GM13976 (cell line): ENCODE measurements around the gene HSD11B1.

Source experiments
- DNase-seq: peaks from one replicate; pipeline ENCODE4 v3.0.0; 2012; ENCODE audit warnings: low spot score
- in situ Hi-C: fragments of 300-500 bp; cut with MboI; formaldehyde crosslinking; loops from one replicate; pipeline ENCODE4 v1.12.0; 2022; ENCODE audit warnings: low sequenced_read_pairs, mixed read lengths, inconsistent platforms; ENCODE audit not compliant: unreplicated experiment
- TF ChIP-seq, protein P1 (sequence below): IDR thresholded peaks from 2 replicates; pipeline ENCODE4 v1.5.1; 2012; ENCODE audit warnings: borderline replicate concordance, mild to moderate bottlenecking; ENCODE audit not compliant: insufficient read depth; ENCODE audit errors: extremely low read depth, missing control alignments, control extremely low read depth

The HSD11B1 gene

DNA sequence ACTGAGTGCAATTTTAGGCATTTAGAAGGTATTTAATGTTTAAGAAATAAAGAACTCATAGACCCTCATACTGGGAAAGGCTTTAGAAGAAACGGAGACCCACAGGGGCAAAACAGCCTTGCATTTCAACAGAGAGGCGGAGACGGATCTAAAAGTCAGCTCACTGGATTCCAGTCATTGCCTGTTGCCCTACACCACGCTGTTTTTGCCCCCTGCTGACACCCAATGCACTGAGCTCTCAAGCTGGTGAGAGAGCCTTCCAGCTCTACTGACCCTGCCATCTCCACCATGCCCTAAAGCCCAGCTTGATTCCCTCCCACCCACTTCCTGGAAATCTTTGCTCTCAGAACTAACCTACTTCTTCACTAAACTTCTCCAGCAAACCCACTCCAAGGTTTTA lies 44.0 kb downstream of the HSD11B1 start:
- TF ChIP-seq, protein P1, sequence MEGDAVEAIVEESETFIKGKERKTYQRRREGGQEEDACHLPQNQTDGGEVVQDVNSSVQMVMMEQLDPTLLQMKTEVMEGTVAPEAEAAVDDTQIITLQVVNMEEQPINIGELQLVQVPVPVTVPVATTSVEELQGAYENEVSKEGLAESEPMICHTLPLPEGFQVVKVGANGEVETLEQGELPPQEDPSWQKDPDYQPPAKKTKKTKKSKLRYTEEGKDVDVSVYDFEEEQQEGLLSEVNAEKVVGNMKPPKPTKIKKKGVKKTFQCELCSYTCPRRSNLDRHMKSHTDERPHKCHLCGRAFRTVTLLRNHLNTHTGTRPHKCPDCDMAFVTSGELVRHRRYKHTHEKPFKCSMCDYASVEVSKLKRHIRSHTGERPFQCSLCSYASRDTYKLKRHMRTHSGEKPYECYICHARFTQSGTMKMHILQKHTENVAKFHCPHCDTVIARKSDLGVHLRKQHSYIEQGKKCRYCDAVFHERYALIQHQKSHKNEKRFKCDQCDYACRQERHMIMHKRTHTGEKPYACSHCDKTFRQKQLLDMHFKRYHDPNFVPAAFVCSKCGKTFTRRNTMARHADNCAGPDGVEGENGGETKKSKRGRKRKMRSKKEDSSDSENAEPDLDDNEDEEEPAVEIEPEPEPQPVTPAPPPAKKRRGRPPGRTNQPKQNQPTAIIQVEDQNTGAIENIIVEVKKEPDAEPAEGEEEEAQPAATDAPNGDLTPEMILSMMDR, result no peak
- no peak for DNase-seq
- in situ Hi-C loops, result no loop called here

DNA sequence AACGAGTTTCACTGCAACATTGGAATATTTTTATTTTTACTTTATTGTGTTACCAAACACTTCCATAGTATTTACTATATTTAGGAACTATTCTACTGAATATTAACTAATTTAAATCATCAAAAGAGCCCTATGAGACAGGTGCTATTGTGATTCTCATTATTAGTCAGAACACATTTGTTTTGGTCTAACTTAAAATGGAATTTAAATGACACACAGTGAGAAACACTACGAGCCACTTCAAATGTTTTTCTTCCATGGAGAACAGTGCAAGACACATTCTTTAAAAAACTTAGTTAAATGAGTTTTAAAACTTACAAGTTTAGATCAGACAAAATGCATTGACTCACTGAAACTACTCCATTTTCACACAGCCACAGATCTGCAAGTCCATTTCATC lies 44.6 kb downstream of the HSD11B1 start:
- in situ Hi-C loops, result no loop called here
- TF ChIP-seq, protein P1, result no peak
- DNase-seq, result no peak

DNA sequence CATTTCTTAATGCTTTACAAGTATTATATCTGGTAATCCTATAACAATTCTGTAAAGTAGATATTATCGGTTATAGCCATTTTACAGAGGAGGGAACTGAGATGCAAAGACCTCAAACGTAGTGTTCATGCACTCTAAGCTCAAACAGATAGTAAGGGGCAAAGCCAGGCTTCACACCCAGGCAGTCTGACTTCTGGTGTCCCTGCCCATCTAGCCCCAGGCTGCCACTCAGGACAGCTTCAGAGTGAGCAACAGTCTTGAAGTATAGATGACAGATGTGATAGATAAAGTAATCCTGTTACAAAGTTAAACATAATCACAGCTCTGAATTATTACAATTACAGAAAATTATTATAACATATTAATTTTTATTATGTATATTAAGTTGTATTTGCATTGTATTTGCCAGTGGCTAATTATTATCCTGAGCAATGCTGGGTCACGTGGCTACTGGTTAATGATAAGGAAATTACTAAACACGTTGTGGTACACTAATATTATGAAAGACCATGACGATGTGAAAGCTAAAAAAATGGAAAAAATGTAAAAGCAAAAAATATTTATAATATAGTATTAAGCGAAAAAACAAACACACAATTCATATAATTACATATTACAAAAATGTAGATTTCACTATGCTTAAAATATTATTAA lies 45.2 kb downstream of the HSD11B1 start:
- TF ChIP-seq, protein P1, result no peak
- in situ Hi-C loops, result no loop called here
- DNase-seq, result no peak

DNA sequence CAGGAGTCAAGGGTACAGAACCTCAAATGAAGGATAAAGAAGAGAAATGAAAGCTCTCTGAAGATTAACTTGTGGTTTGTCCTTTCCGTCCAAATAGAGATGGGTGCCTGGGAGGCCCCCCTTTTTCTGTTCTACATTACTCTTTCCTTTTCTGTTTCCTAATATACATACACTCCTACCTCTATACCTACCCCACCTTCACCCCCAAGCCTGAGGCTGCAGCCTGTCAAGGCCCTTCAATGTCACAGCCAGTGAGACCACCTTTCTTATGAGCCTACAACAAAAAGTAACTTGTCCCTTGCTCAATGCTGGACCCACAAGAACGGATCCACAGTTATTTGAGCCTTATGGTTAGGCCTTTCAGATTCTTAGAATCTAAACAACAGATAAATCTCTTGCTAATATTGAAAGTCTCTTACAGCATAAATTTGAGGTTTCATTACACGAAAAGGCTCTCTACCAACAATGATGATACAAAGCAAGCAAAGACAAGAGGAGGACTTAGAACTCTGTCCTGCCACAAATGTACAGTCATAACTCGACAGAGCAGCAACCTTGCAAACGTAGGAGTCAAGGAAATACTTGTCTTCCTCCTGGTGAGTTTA lies 47.1 kb downstream of the HSD11B1 start:
- in situ Hi-C loops, result no loop called here
- TF ChIP-seq, protein P1, result no peak
- DNase-seq, result peak; percentile 64

DNA sequence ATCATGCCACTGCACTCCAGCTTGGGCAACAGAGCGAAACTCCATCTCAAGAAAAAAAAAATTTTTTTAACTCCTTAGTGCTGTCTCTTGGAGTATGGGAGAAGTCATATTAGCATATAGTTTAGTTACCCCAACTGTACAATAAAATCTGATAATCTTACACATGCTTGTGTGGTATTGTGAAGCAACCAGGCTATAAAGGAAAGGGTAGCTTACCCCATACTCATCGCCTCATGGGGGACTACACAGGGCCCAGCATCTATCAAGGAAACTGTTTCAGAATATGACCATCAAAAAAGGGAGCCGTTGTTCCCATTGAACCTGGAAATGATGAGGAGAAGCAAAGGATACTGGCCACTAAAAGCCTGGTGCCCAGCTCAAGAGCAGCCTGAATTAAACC lies 48.2 kb downstream of the HSD11B1 start:
- in situ Hi-C loops, result no loop called here
- DNase-seq, result no peak
- TF ChIP-seq, protein P1, result no peak

DNA sequence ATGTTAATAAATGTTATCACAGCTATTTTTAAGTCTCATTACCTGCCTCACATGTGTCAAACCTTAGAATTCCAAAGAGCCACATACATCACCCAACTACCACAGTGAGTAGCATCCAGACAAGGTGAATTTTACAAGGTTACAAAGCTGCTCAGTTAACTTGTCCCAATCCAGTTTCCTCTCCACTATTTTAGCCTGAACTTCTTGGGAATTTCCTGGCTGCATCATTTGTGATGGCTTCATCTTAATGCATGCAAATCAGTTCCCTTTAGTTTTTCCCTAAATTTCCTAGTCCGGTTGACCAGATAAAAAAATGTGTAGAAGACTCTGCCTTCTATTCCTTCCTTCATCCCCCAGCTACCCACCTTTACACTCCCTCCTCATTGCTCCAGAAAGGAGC lies 50.6 kb downstream of the HSD11B1 start:
- DNase-seq, result no peak
- TF ChIP-seq, protein P1, result no peak
- in situ Hi-C loops, result no loop called here
